Caco-2 (cell line): ENCODE measurements around the gene PPP1R10. TPM values are rescaled to one million over a fixed set of nuclear protein-coding genes. Genes with fewer than 3 reads are reported as not detected.

ENCODE experiments used
- BruUV-seq: library from RNA; stranded (reverse); fragments of 400-500 nt; replicated peaks from 2 replicates; lab custom pipeline; 2021; lab: Mats Ljungman, UMichigan
- CTCF ChIA-PET: fragments of 300-600 bp; sonication (Branson Sonifier 250); formaldehyde crosslinking; loops from one replicate; lab custom pipeline; 2022; ENCODE audit warnings: antibody characterized with exemption; lab: Charles Lee
- POLR2A ChIA-PET: fragments of 300-600 bp; sonication (Branson Sonifier 250); formaldehyde crosslinking; loops from one replicate; lab custom pipeline; 2022; ENCODE audit warnings: antibody characterized with exemption; lab: Charles Lee
- DNase-seq, 2 experiments: peaks; one replicate each; pipeline versions ENCODE4 v3.0.0 to v3.0.0-alpha.2; 2020 to 2022
- H3K27me3 ChIP-seq: replicated peaks from 2 replicates; pipeline ENCODE4 v1.6.0; 2011; ENCODE audit warnings: low read length; ENCODE audit not compliant: control insufficient read depth, insufficient read depth
- H3K36me3 ChIP-seq: 2 replicates; pipeline ENCODE4 v1.5.1; 2011; ENCODE audit warnings: low read length; ENCODE audit not compliant: control insufficient read depth, insufficient read depth
- H3K4me1 ChIP-seq: fragments of 250-450 bp; sonication (Bioruptor Pico); 2 replicates; pipeline ENCODE4 v1.5.1; 2020; ENCODE audit warnings: mild to moderate bottlenecking
- H3K4me3 ChIP-seq: 2 replicates; pipeline ENCODE4 v1.5.1; 2011; ENCODE audit warnings: low read depth, mild to moderate bottlenecking, control low read depth, low read length
- H3K9me3 ChIP-seq: fragments of 250-450 bp; sonication (Bioruptor Pico); 2 replicates; pipeline ENCODE4 v1.5.1; 2020; ENCODE audit warnings: mild to moderate bottlenecking, moderate library complexity
- H3K27ac Mint-ChIP-seq: one replicate; pipeline ENCODE4 v1.8.0; 2022; ENCODE audit warnings: mixed read lengths; ENCODE audit not compliant: unreplicated experiment
- H3K27me3 Mint-ChIP-seq: one replicate; pipeline ENCODE4 v1.8.0; 2022; ENCODE audit warnings: mixed read lengths; ENCODE audit not compliant: insufficient read depth, unreplicated experiment
- H3K36me3 Mint-ChIP-seq: one replicate; pipeline ENCODE4 v1.8.0; 2022; ENCODE audit warnings: mild to moderate bottlenecking, mixed read lengths; ENCODE audit not compliant: insufficient read depth, unreplicated experiment
- H3K4me1 Mint-ChIP-seq: one replicate; pipeline ENCODE4 v1.8.0; 2022; ENCODE audit warnings: low read depth, mixed read lengths; ENCODE audit not compliant: unreplicated experiment
- H3K4me3 Mint-ChIP-seq: one replicate; pipeline ENCODE4 v1.8.0; 2022; ENCODE audit warnings: mild to moderate bottlenecking, moderate library complexity, mixed read lengths; ENCODE audit not compliant: unreplicated experiment
- H3K9me3 Mint-ChIP-seq: one replicate; pipeline ENCODE4 v1.8.0; 2022; ENCODE audit warnings: mixed read lengths; ENCODE audit not compliant: unreplicated experiment
- CTCF ChIP-seq, 2 experiments: fragments of 200-600 bp in 1 of 2; IDR thresholded peaks; 1 replicate in 1 of 2; 2 replicates in 1 of 2; pipeline versions ENCODE4 v1.5.1 to v1.8.0; 2011 to 2022; ENCODE audit warnings: antibody characterized with exemption in 1 of 2, control low read depth in 1 of 2, inconsistent platforms in 1 of 2, low read depth in 1 of 2, low read length in 1 of 2, mild to moderate bottlenecking in 1 of 2, moderate library complexity in 1 of 2; ENCODE audit not compliant: insufficient read depth in 1 of 2, severe bottlenecking in 1 of 2, unreplicated experiment in 1 of 2
- intact Hi-C: fragments of 100-400 bp; cut with micrococcal nuclease; formaldehyde crosslinking; loops from one replicate; pipeline ENCODE4 v1.10.0; 2022; ENCODE audit not compliant: unreplicated experiment
- total RNA-seq: library from RNA; stranded (reverse); gene quantifications from 2 replicates; pipeline ENCODE4 v1.2.3, GENCODE V29; 2022

The PPP1R10 gene
- total RNA-seq, 1 experiment from 2014 or later, result 91.3 TPM

- no peaks in the 10 kb centered on the region for H3K9me3 ChIP-seq
- CTCF ChIA-PET, result no interaction called here
- H3K4me1 Mint-ChIP-seq, result peaks cover 6% of the 10 kb centered on the region
- no peak overlapping the region for H3K27ac Mint-ChIP-seq
- H3K36me3 Mint-ChIP-seq, result peaks cover 54% of the 10 kb centered on the region
- no peak overlapping the region for H3K4me3 ChIP-seq
- no peaks in the 10 kb centered on the region for H3K27me3 Mint-ChIP-seq
- intact Hi-C loops, result no loop called here
- no peaks in the 10 kb centered on the region; the same call in 1 of the 2 replicates for H3K36me3 ChIP-seq
- H3K4me1 ChIP-seq, result no peaks in the 10 kb centered on the region
- no peak for DNase-seq
- H3K9me3 Mint-ChIP-seq, result no peaks in the 10 kb centered on the region
- H3K4me3 Mint-ChIP-seq, result no peak overlapping the region
- no TSS peak for BruUV-seq
- no peaks in the 10 kb centered on the region for H3K27me3 ChIP-seq
- POLR2A ChIA-PET, result no interaction called here
- TF ChIP-seq CTCF (IDR thresholded peaks at IDR 0.05; ENCODE audit: insufficient read depth in 1 of 2, low read depth in 1 of 2, low read length in 1 of 2, severe bottlenecking in 1 of 2, unreplicated experiment in 1 of 2), result no peak
These were observed 56.1 kb downstream of the PPP1R10 start for GRCh38 chr6:30560930-30561329.

- intact Hi-C loops, result loop anchor here (2.0 to 5.0 kb wide), 2 partner anchors 40 to 59 kb away; partner anchors contain the start of genes MRPS18B and PPP1R10
These were observed 59.4 kb downstream of the PPP1R10 start for GRCh38 chr6:30557683-30557981.

More at GRCh38 chr6:30557683-30557981, 59.4 kb downstream of the PPP1R10 start:
- Histone ChIP-seq H3K9me3 (no peaks in the 10 kb centered on the region), H3K4me1 (peaks cover 5% of the 10 kb centered on the region; the same call in 1 of the 2 replicates), H3K4me3 (peak overlapping the region; percentile 88), H3K27me3 (no peaks in the 10 kb centered on the region), H3K36me3 (peaks cover 5% of the 10 kb centered on the region)
- Mint-ChIP-seq H3K27ac (peak overlapping the region; percentile 100), H3K27me3 (no peaks in the 10 kb centered on the region), H3K4me3 (peak overlapping the region; percentile 95), H3K9me3 (no peaks in the 10 kb centered on the region), H3K4me1 (peaks cover 14% of the 10 kb centered on the region), H3K36me3 (peaks cover 62% of the 10 kb centered on the region)
- BruUV-seq, result TSS peak; percentile 45
- no peak for DNase-seq
- CTCF ChIA-PET, result interaction anchor here (1.0 to 1.4 kb wide), 3 partner anchors 13 to 76 kb away, joined by 3 to 5 read pairs (median 3); no protein-coding TSS in a partner anchor
- POLR2A ChIA-PET, result interaction anchor here (0.5 to 1.7 kb wide), 6 partner anchors 9 to 326 kb away, joined by 3 to 25 read pairs (median 4); partner anchors contain the start of gene ABCF1
- no peak for TF ChIP-seq CTCF (IDR thresholded peaks at IDR 0.05; ENCODE audit: insufficient read depth in 1 of 2, low read depth in 1 of 2, low read length in 1 of 2, severe bottlenecking in 1 of 2, unreplicated experiment in 1 of 2)
